SK-N-SH (cell line): ENCODE data around the gene IGSF11. TPM values are rescaled to one million over a fixed set of nuclear protein-coding genes. Genes with fewer than 3 reads are reported as not detected.

Source experiments
- CTCF ChIA-PET: fragments of 300-600, 350-600 bp; formaldehyde crosslinking; extraction: SDS; loops from one replicate; lab custom pipeline; 2021; lab: Yijun Ruan, JAX
- POLR2A ChIA-PET: fragments of 350-600 bp; sonication (Branson Sonifier 250); formaldehyde crosslinking; extraction: SDS; loops from one replicate; lab custom pipeline; 2020; ENCODE audit warnings: antibody characterized with exemption, inconsistent platforms; lab: Yijun Ruan, JAX
- DNase-seq: peaks from one replicate; pipeline ENCODE4 v3.0.0; 2012
- H2AFZ ChIP-seq: fragments of 200-600 bp; sonication (generic); 2 replicates; pipeline ENCODE4 v1.8.1; 2016; ENCODE audit warnings: antibody characterized with exemption, mild to moderate bottlenecking, low read depth
- H3F3A ChIP-seq: fragments of 200-600 bp; sonication (generic); replicated peaks from 2 replicates; pipeline ENCODE3; 2016; ENCODE audit warnings: antibody characterized with exemption, mild to moderate bottlenecking; ENCODE audit not compliant: insufficient read depth
- H3K27ac ChIP-seq, 2 experiments: fragments of 200-500 bp in 1 of 2; fragments of 200-600 bp in 1 of 2; sonication (Bioruptor generic) in 1 of 2; sonication (generic), shearing (Covaris generic) in 1 of 2; 2 replicates each; pipeline versions ENCODE4 v1.5.1 to v1.6.1; 2014 to 2016; ENCODE audit warnings: low read depth in 2 of 2, inconsistent platforms in 1 of 2, low read length in 1 of 2, mild to moderate bottlenecking in 1 of 2, mixed read lengths in 1 of 2
- H3K27me3 ChIP-seq: fragments of 200-600 bp; sonication (generic), shearing (Covaris generic); 2 replicates; pipeline ENCODE4 v1.6.1; 2016; ENCODE audit warnings: mixed run types; ENCODE audit not compliant: insufficient read depth
- H3K36me3 ChIP-seq, 2 experiments: fragments of 200-500 bp in 1 of 2; fragments of 200-600 bp in 1 of 2; sonication (Bioruptor generic) in 1 of 2; sonication (generic) in 1 of 2; replicated peaks in 1 of 2; 2 replicates each; pipeline versions ENCODE3 to v1.5.1; 2014 to 2016; ENCODE audit warnings: low read length in 1 of 2, mild to moderate bottlenecking in 1 of 2; ENCODE audit not compliant: insufficient read depth in 2 of 2, control insufficient read depth in 1 of 2
- H3K4me1 ChIP-seq, 2 experiments: fragments of 200-500 bp in 1 of 2; fragments of 200-600 bp in 1 of 2; sonication (Bioruptor generic) in 1 of 2; sonication (generic), shearing (Covaris generic) in 1 of 2; 2 replicates each; pipeline versions ENCODE4 v1.5.1 to v1.6.1; 2014 to 2016; ENCODE audit warnings: low read depth in 1 of 2, low read length in 1 of 2, mixed run types in 1 of 2; ENCODE audit not compliant: insufficient read depth in 2 of 2, control insufficient read depth in 1 of 2
- H3K4me2 ChIP-seq: fragments of 200-600 bp; sonication (generic), shearing (Covaris generic); 2 replicates; pipeline ENCODE4 v1.6.1; 2017; ENCODE audit warnings: mixed run types
- H3K4me3 ChIP-seq, 2 experiments: fragments of 200-500 bp in 1 of 2; fragments of 200-600 bp in 1 of 2; sonication (Bioruptor generic) in 1 of 2; sonication (generic), shearing (Covaris generic) in 1 of 2; 2 replicates each; pipeline versions ENCODE4 v1.5.1 to v1.8.1; 2014 to 2016; ENCODE audit warnings: low read depth in 2 of 2, inconsistent platforms in 1 of 2, low read length in 1 of 2, mild to moderate bottlenecking in 1 of 2, mixed read lengths in 1 of 2, moderate library complexity in 1 of 2
- H3K79me2 ChIP-seq: fragments of 200-600 bp; sonication (generic); 2 replicates; pipeline ENCODE4 v1.8.1; 2017; ENCODE audit warnings: mild to moderate bottlenecking; ENCODE audit not compliant: insufficient read depth
- H3K9ac ChIP-seq: fragments of 200-600 bp; sonication (generic); 2 replicates; pipeline ENCODE4 v1.6.1; 2017; ENCODE audit warnings: mixed run types
- H3K9me2 ChIP-seq: fragments of 200-600 bp; sonication (generic); 2 replicates; pipeline ENCODE4 v1.6.1; 2017; ENCODE audit warnings: mixed run types
- H3K9me3 ChIP-seq: fragments of 200-600 bp; sonication (generic); 2 replicates; pipeline ENCODE4 v1.6.1; 2017; ENCODE audit warnings: mixed run types, mild to moderate bottlenecking, moderate library complexity
- H4K20me1 ChIP-seq: fragments of 200-600 bp; sonication (generic); 2 replicates; pipeline ENCODE4 v1.6.1; 2017; ENCODE audit warnings: mild to moderate bottlenecking, mixed run types; ENCODE audit not compliant: insufficient read depth
- ELF1 ChIP-seq: IDR thresholded peaks from 2 replicates; pipeline ENCODE4 v1.4.0; 2012
- EP300 ChIP-seq, 2 experiments: IDR thresholded peaks; 2 replicates each; pipeline versions ENCODE4 v1.4.0 to v1.6.1; 2012; ENCODE audit warnings: borderline replicate concordance in 1 of 2, low read depth in 1 of 2, low read length in 1 of 2
- FOSL2 ChIP-seq: IDR thresholded peaks from 2 replicates; pipeline ENCODE4 v1.4.0; 2012; ENCODE audit warnings: low read depth, mild to moderate bottlenecking, moderate library complexity, borderline replicate concordance
- FOXM1 ChIP-seq: IDR thresholded peaks from 2 replicates; pipeline ENCODE4 v1.4.0; 2012; ENCODE audit warnings: low read depth, mild to moderate bottlenecking
- MXI1 ChIP-seq: IDR thresholded peaks from 2 replicates; pipeline ENCODE4 v1.6.1; 2012; ENCODE audit warnings: mild to moderate bottlenecking, low read depth, low read length, improper control_type of control experiment
- NFIC ChIP-seq: IDR thresholded peaks from 2 replicates; pipeline ENCODE4 v1.4.0; 2012; ENCODE audit warnings: borderline replicate concordance
- RCOR1 ChIP-seq: fragments of 150-350 bp; IDR thresholded peaks from 2 replicates; pipeline ENCODE4 v1.6.1; 2017; ENCODE audit warnings: antibody characterized with exemption, low read length
- RFX5 ChIP-seq: IDR thresholded peaks from 2 replicates; pipeline ENCODE4 v1.6.1; 2012; ENCODE audit warnings: mild to moderate bottlenecking, improper control_type of control experiment, low read length
- RXRA ChIP-seq: IDR thresholded peaks from 2 replicates; pipeline ENCODE4 v1.4.0; 2012; ENCODE audit warnings: low read depth, mild to moderate bottlenecking, borderline replicate concordance
- SMC3 ChIP-seq: IDR thresholded peaks from 2 replicates; pipeline ENCODE4 v1.6.1; 2012; ENCODE audit warnings: low read depth, low read length, improper control_type of control experiment
- WGBS: methylation state at CpG from one replicate; pipeline ENCODE4 v1.1.6; 2017; ENCODE audit warnings: low lambda C conversion rate; 5-methylcytosine and 5-hydroxymethylcytosine counted together
- polyA plus RNA-seq, 3 experiments: library from polyadenylated mRNA; depleted of rRNA; stranded (reverse); fragments of >200 nt; gene quantifications; 2 replicates each; pipeline ENCODE4 v1.2.3, GENCODE V29; 2012
- TF ChIP-seq, protein P1 (sequence below): IDR thresholded peaks from 2 replicates; pipeline ENCODE4 v1.4.0; 2012; ENCODE audit warnings: low read depth
- TF ChIP-seq, protein P2 (sequence below): fragments of 200-600 bp; sonication (generic); IDR thresholded peaks from 2 replicates; pipeline ENCODE4 v1.6.1; 2017; ENCODE audit warnings: antibody characterized with exemption, mild to moderate bottlenecking, moderate library complexity

IGSF11 gene
- polyA plus RNA-seq, 1 of the 3 experiments (the other 2 are of a cell fraction), result 0.07 TPM

DNA sequence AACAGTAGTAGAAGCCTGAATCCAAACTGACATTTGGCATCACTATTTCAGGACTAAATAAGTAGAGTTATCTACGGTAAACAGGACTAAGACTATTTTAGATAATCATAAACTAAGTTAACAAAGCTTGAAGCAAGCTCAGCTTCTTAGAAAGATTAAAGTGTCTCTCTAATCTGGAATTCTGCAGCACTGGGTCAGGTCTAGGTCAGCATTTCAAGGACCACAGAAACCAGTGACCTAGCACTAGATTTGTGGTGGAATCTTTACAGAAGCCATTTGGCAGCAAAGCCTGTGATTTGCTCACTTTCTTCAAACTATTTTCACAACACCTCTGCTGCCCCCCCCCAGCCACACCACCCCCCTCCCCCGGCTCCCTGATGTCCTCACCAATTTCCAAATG, 37.5 kb downstream of the IGSF11 start:
- Histone ChIP-seq H3K27ac (no peak overlapping the region), H3K79me2 (no peaks in the 10 kb centered on the region), H3K9ac (no peak overlapping the region), H4K20me1 (no peaks in the 10 kb centered on the region), H3K9me2 (no peaks in the 10 kb centered on the region), H3K4me1 (no peaks in the 10 kb centered on the region), H2AFZ (no peak overlapping the region), H3K4me2 (no peak overlapping the region), H3K4me3 (no peak overlapping the region), H3K27me3 (no peaks in the 10 kb centered on the region), H3K9me3 (no peaks in the 10 kb centered on the region), H3K36me3 (no peaks in the 10 kb centered on the region), H3F3A (no peaks in the 10 kb centered on the region)
- CTCF ChIA-PET, result no interaction called here
- WGBS, result 29% methylated on average over 2 of the region's 2 CpGs
- DNase-seq, result no peak
- POLR2A ChIA-PET, result no interaction called here
- no peak for TF ChIP-seq EP300 (IDR thresholded peaks at IDR 0.05; ENCODE audit: borderline replicate concordance in 1 of 2, low read depth in 1 of 2, low read length in 1 of 2)
- no peak for TF ChIP-seq FOSL2
- TF ChIP-seq, protein P1, sequence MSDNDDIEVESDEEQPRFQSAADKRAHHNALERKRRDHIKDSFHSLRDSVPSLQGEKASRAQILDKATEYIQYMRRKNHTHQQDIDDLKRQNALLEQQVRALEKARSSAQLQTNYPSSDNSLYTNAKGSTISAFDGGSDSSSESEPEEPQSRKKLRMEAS, result no peak
- TF ChIP-seq RCOR1, result no peak
- TF ChIP-seq ELF1, result no peak

DNA sequence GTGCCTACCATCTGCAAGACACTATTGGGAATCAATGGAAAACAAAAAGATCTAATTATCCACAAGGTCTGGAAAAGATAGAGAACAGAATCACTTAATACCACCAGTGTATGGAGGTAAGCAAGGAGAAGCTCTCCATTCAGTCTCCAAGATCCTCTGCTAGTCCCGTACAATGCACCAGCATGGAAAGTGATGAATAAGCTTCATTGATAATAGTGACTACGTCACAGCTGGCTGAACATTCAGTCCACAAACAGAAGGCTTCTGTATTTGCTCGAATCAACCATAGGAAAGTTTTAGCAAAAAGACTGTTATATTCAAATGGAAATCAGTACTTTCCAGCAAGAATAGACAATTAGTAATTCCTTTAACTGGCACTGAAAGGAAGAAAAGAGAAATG, 42.9 kb downstream of the IGSF11 start:
- ChIA-PET POLR2A (no interaction called here), CTCF (no interaction called here)
- H3K79me2 ChIP-seq, result no peaks in the 10 kb centered on the region
- H3K4me3 ChIP-seq, result no peak overlapping the region
- H2AFZ ChIP-seq, result no peak overlapping the region
- no peak overlapping the region for H3K4me2 ChIP-seq
- no peaks in the 10 kb centered on the region for H3K27me3 ChIP-seq
- no peak overlapping the region for H3K27ac ChIP-seq
- H3K9me3 ChIP-seq, result no peaks in the 10 kb centered on the region
- H3K4me1 ChIP-seq, result peaks cover 0 to 4% of the 10 kb centered on the region in 2 experiments; a peak in 1 of 4 replicates
- DNase-seq, result no peak
- H3K36me3 ChIP-seq, result no peaks in the 10 kb centered on the region
- 42% methylated on average over 3 of the region's 3 CpGs for WGBS
- no peak overlapping the region for H3K9ac ChIP-seq
- TF ChIP-seq RXRA (no peak), NFIC (no peak), EP300 (IDR thresholded peaks at IDR 0.05; ENCODE audit: borderline replicate concordance in 1 of 2, low read depth in 1 of 2, low read length in 1 of 2) (no peak), RFX5 (no peak), ELF1 (no peak), SMC3 (no peak), FOXM1 (no peak), MXI1 (no peak)
- TF ChIP-seq, protein P2, sequence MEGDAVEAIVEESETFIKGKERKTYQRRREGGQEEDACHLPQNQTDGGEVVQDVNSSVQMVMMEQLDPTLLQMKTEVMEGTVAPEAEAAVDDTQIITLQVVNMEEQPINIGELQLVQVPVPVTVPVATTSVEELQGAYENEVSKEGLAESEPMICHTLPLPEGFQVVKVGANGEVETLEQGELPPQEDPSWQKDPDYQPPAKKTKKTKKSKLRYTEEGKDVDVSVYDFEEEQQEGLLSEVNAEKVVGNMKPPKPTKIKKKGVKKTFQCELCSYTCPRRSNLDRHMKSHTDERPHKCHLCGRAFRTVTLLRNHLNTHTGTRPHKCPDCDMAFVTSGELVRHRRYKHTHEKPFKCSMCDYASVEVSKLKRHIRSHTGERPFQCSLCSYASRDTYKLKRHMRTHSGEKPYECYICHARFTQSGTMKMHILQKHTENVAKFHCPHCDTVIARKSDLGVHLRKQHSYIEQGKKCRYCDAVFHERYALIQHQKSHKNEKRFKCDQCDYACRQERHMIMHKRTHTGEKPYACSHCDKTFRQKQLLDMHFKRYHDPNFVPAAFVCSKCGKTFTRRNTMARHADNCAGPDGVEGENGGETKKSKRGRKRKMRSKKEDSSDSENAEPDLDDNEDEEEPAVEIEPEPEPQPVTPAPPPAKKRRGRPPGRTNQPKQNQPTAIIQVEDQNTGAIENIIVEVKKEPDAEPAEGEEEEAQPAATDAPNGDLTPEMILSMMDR, result no peak
- no peaks in the 10 kb centered on the region for H3F3A ChIP-seq
- H4K20me1 ChIP-seq, result no peaks in the 10 kb centered on the region
- H3K9me2 ChIP-seq, result no peaks in the 10 kb centered on the region
